IMR-90 (cell line): ENCODE results near the gene LHFPL5.

Experiments used
- BHLHE40 ChIP-seq: fragments of 150-350 bp; IDR thresholded peaks from 2 replicates; pipeline ENCODE4 v1.6.1; 2016; ENCODE audit warnings: mild to moderate bottlenecking, low read depth, low read length
- CEBPB ChIP-seq: IDR thresholded peaks from 2 replicates; pipeline ENCODE4 v1.6.1; 2012; ENCODE audit warnings: low read depth, low read length, improper control_type of control experiment
- CHD1 ChIP-seq: IDR thresholded peaks from 2 replicates; pipeline ENCODE4 v1.6.1; 2012; ENCODE audit warnings: low read depth, low read length, improper control_type of control experiment
- MAFK ChIP-seq: IDR thresholded peaks from 2 replicates; pipeline ENCODE4 v1.6.1; 2012; ENCODE audit warnings: low read depth, low read length, improper control_type of control experiment
- MXI1 ChIP-seq: IDR thresholded peaks from 2 replicates; pipeline ENCODE4 v1.6.1; 2012; ENCODE audit warnings: low read depth, mild to moderate bottlenecking, low read length, moderate library complexity, borderline replicate concordance
- POLR2A ChIP-seq: IDR thresholded peaks from 2 replicates; pipeline ENCODE4 v1.6.1; 2012; ENCODE audit warnings: mild to moderate bottlenecking, low read depth, low read length
- RAD21 ChIP-seq: IDR thresholded peaks from 2 replicates; pipeline ENCODE4 v1.6.1; 2012; ENCODE audit warnings: low read length, improper control_type of control experiment
- RFX5 ChIP-seq: IDR thresholded peaks from 2 replicates; pipeline ENCODE4 v1.8.0; 2012; ENCODE audit warnings: low read depth, mild to moderate bottlenecking, low read length, moderate library complexity
- SMC3 ChIP-seq: fragments of 150-350 bp; IDR thresholded peaks from 2 replicates; pipeline ENCODE4 v1.6.1; 2016; ENCODE audit warnings: low read depth, mild to moderate bottlenecking, antibody characterized with exemption, low read length, moderate library complexity
- TF ChIP-seq, protein P1 (sequence below): conservative IDR thresholded peaks from 2 replicates; pipeline ENCODE4 v1.5.1; 2012; ENCODE audit warnings: mild to moderate bottlenecking, low read depth, low read length, improper control_type of control experiment
- TF ChIP-seq, protein P2 (sequence below): fragments of 150-350 bp; IDR thresholded peaks from 2 replicates; pipeline ENCODE4 v1.6.1; 2016; ENCODE audit warnings: low read depth, mild to moderate bottlenecking, low read length, moderate library complexity, borderline replicate concordance

DNA sequence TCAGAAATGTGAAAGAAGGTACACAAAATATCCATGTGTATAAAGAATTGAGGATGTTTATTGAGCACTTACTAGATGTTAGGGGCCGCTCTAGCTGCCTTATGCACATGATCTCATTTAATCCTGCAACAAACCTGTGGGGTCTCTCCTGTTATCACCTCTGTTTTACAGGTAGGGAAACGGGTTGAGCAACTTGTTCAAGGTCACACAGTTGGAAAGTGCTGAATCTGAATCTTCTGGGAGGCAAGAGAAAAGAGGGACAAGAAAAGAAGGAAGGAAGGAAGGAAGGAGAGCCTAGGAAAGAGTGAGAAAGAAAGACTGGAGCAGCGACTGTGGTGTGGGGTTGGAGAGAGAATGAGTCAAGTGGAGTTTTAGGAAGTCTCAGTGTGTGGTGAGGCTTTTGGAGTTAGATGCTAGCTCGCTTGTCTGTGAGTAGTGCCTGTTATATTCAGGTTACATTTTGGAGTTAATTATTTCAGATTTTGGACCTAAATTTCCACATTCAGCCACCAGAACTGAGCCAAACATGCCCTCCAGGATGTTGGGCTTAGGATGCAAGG is 16.6 kb upstream of the LHFPL5 start:
- TF ChIP-seq, protein P1, sequence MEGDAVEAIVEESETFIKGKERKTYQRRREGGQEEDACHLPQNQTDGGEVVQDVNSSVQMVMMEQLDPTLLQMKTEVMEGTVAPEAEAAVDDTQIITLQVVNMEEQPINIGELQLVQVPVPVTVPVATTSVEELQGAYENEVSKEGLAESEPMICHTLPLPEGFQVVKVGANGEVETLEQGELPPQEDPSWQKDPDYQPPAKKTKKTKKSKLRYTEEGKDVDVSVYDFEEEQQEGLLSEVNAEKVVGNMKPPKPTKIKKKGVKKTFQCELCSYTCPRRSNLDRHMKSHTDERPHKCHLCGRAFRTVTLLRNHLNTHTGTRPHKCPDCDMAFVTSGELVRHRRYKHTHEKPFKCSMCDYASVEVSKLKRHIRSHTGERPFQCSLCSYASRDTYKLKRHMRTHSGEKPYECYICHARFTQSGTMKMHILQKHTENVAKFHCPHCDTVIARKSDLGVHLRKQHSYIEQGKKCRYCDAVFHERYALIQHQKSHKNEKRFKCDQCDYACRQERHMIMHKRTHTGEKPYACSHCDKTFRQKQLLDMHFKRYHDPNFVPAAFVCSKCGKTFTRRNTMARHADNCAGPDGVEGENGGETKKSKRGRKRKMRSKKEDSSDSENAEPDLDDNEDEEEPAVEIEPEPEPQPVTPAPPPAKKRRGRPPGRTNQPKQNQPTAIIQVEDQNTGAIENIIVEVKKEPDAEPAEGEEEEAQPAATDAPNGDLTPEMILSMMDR = no peak
- TF ChIP-seq POLR2A (no peak), MXI1 (no peak), CEBPB (no peak), BHLHE40 (no peak), SMC3 (no peak), MAFK (no peak), RFX5 (no peak), CHD1 (no peak), RAD21 (no peak)
- TF ChIP-seq, protein P2, sequence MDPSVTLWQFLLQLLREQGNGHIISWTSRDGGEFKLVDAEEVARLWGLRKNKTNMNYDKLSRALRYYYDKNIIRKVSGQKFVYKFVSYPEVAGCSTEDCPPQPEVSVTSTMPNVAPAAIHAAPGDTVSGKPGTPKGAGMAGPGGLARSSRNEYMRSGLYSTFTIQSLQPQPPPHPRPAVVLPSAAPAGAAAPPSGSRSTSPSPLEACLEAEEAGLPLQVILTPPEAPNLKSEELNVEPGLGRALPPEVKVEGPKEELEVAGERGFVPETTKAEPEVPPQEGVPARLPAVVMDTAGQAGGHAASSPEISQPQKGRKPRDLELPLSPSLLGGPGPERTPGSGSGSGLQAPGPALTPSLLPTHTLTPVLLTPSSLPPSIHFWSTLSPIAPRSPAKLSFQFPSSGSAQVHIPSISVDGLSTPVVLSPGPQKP = no peak
